Rectal smooth muscle tissue (tissue), 1 donor: Measurements from ENCODE around the gene MT1G.
"Not testable (repeated sequence)": the region's sequence is repeated elsewhere in the genome, so short reads cannot be mapped to it uniquely, and the experiment has no call there.

Experiments
- H3K27ac ChIP-seq: one replicate; pipeline ENCODE4 v1.7.0; 2013; ENCODE audit warnings: low read depth, low read length, inconsistent platforms
- H3K27me3 ChIP-seq: one replicate; pipeline ENCODE4 v1.7.0; 2013; ENCODE audit warnings: low read length; ENCODE audit not compliant: control insufficient read depth, insufficient read depth
- H3K36me3 ChIP-seq: one replicate; pipeline ENCODE4 v1.7.0; 2013; ENCODE audit warnings: low read length; ENCODE audit not compliant: control insufficient read depth, insufficient read depth
- H3K4me1 ChIP-seq: one replicate; pipeline ENCODE4 v1.7.0; 2013; ENCODE audit warnings: low read length; ENCODE audit not compliant: control insufficient read depth, insufficient read depth
- H3K4me3 ChIP-seq: one replicate; pipeline ENCODE4 v1.7.0; 2013; ENCODE audit warnings: low read length
- H3K9ac ChIP-seq: one replicate; pipeline ENCODE4 v1.7.0; 2013; ENCODE audit warnings: low read length

The MT1G gene

DNA sequence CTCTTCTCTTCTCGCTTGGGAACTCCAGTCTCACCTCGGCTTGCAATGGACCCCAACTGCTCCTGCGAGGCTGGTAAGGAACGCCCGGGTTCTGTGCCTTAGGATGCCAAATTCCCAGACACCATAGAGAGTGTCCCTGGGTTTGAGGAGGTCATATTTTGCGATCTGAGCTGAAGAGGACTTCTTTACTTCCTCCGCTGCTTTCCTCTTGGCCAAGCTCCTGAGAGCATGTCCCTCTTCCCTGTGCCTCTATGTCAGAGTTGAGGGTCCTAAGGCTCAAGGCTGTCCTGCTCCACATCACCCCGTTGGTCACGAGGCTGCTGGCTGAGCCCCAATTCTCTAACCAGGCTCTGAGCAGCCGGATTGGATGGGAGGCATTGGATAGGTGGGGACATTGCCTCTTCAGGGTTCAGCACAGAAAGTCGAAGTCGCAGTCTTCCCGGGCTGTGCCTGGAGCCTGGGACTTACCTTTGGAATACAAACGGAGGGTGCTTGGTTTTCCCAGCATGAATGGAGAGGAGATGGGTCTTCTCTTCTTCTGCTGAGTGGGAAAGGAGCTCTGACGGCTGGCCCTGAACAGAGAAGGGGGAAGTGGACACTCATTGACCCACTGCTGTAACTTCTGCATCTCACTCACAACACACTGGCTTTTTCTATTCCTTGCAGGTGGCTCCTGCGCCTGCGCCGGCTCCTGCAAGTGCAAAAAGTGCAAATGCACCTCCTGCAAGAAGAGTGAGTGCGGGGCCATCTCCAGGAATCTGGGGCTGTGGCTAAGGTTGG lies 2.2 kb upstream of the MT1G start:
- Histone ChIP-seq H3K9ac (no peak overlapping the region), H3K27me3 (peaks cover 24% of the 10 kb centered on the region), H3K36me3 (no peaks in the 10 kb centered on the region), H3K27ac (no peak overlapping the region), H3K4me3 (no peak overlapping the region), H3K4me1 (no peaks in the 10 kb centered on the region)

GRCh38 chr16:56669005-56669839 lies 1.4 kb upstream of the MT1G start, which contains the start of gene MT1H:
Gene MT1H (plus strand): TSS chr16:56669814. CDS start chr16:56669885, 71 bp downstream.
- H3K27me3 ChIP-seq: peaks cover 28% of the 10 kb centered on the region
- H3K27ac ChIP-seq: no peak within 1 kb of the TSS
- H3K9ac ChIP-seq: no peak within 1 kb of the TSS
- no peaks in the 10 kb centered on the region for H3K36me3 ChIP-seq
- no peaks in the 10 kb centered on the region for H3K4me1 ChIP-seq
- no peak within 1 kb of the TSS for H3K4me3 ChIP-seq

- not testable (repeated sequence) for H3K4me3 ChIP-seq, H3K36me3 ChIP-seq, H3K9ac ChIP-seq, H3K27ac ChIP-seq, H3K4me1 ChIP-seq
- peaks cover 29% of the 10 kb centered on the region for H3K27me3 ChIP-seq
These were observed 2.3 kb downstream of the MT1G start for GRCh38 chr16:56665286-56666261.

DNA sequence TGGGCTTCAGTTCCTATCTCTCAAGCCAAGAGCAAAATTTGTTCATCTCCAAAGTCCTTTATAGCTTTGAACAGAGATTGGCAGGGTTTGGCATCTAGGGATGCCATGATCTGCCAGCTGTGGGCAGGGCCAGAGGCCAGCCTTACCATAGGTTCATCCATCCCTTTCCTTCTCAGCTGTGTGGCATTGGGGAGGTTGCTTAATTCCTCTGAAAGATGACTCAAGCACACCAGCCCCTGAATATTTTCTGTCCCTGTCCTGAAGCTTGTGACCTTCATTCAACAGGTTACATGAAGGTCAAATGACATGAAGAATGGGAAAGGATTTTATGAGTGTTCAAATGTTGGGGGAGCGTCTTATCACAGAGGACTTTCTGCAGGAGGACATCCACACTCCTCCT lies 3.4 kb downstream of the MT1G start:
- peaks cover 23% of the 10 kb centered on the region for H3K27me3 ChIP-seq
- H3K36me3 ChIP-seq: no peaks in the 10 kb centered on the region
- no peak overlapping the region for H3K27ac ChIP-seq
- no peaks in the 10 kb centered on the region for H3K4me1 ChIP-seq
- no peak overlapping the region for H3K9ac ChIP-seq
- no peak overlapping the region for H3K4me3 ChIP-seq

GRCh38 chr16:56662357-56663354 lies 5.2 kb downstream of the MT1G start:
- H3K27me3 ChIP-seq: peaks cover 15% of the 10 kb centered on the region
- H3K9ac ChIP-seq: no peak overlapping the region
- H3K27ac ChIP-seq: no peak overlapping the region
- H3K36me3 ChIP-seq: no peaks in the 10 kb centered on the region
- H3K4me3 ChIP-seq: peak overlapping the region; percentile 27
- H3K4me1 ChIP-seq: peaks cover 3% of the 10 kb centered on the region

DNA sequence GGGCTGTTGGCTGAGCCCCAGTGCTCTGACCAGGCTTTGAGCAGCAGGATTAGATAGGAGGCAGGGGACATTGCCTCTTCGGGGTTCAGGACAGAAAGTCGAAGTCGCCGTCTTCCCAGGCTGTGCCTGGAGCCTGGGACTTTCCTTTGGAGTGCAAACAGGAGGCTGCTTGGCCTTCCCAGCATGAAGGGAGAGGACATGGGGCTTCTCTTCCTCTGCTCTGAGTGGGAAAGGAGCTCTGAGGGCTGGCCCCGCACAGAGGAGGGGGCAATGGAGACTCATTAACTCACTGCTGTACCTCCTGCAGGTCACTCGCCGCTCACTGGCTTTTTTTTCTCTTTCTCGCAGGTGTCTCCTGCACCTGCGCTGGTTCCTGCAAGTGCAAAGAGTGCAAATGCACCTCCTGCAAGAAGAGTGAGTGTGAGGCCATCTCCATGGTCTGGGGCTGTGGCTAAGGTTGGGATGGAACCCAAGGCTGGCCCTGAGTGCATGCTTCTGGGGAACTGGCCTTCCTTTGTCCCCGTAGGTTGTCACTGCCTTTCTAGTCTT lies 9.5 kb downstream of the MT1G start:
- Histone ChIP-seq H3K36me3 (no peaks in the 10 kb centered on the region), H3K9ac (peak overlapping the region; percentile 33), H3K4me1 (peaks cover 3% of the 10 kb centered on the region), H3K27ac (no peak overlapping the region), H3K4me3 (peak overlapping the region; percentile 60), H3K27me3 (peaks cover 7% of the 10 kb centered on the region)

DNA sequence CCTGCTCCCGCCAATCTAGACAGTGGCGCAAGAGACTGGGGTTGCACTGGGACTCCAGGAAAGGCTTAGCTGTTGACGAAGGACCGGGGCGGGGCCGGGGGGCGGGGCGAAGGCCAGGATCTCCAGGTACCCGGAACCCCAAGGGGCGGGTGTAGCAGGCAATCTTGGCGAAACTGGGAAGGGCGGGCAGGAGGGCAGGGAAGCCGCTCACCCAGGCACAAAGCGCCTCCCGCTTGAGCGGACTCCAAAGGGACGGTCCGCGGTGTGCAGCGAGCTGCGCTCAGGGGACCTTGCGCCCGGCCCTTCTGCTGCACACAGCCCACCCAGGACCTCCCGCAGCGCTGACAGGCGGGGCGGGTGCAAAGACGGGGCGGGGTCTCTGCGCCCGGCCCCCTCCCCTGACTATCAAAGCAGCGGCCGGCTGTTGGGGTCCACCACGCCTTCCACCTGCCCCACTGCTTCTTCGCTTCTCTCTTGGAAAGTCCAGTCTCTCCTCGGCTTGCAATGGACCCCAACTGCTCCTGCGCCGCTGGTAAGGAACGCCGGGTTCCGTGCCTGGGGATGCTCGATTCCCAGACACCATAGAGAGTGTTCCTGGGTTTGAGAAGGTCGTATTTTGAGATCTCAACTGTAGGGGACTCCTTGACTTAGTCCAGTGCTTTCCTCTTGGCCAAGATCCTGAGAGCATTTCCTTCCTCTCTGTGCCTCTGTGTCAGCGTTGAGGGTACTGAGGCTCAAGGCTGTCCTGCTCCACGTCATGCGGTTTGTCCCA lies 10.1 kb downstream of the MT1G start, which contains the start of gene MT1F:
Gene MT1F (plus strand): TSS at position 405 of the 772 bp plus-strand sequence. CDS start 100 bp downstream, at position 505.
- H3K27ac ChIP-seq: no peak within 1 kb of the TSS
- peak within 1 kb of the TSS; percentile 60 for H3K4me3 ChIP-seq

GRCh38 chr16:56653218-56653617 lies 14.6 kb downstream of the MT1G start:
- H3K9ac ChIP-seq: no peak overlapping the region
- no peak overlapping the region for H3K4me3 ChIP-seq
- H3K27ac ChIP-seq: no peak overlapping the region
- peaks cover 3% of the 10 kb centered on the region for H3K27me3 ChIP-seq
- H3K36me3 ChIP-seq: no peaks in the 10 kb centered on the region
- peaks cover 3% of the 10 kb centered on the region for H3K4me1 ChIP-seq

More for the DNA sequence above, 10.1 kb downstream of the MT1G start, which contains the start of gene MT1F:
- Histone ChIP-seq H3K36me3 (no peaks in the 10 kb centered on the region), H3K27me3 (peaks cover 3% of the 10 kb centered on the region), H3K4me1 (peaks cover 3% of the 10 kb centered on the region), H3K9ac (peak within 1 kb of the TSS; percentile 33)

DNA sequence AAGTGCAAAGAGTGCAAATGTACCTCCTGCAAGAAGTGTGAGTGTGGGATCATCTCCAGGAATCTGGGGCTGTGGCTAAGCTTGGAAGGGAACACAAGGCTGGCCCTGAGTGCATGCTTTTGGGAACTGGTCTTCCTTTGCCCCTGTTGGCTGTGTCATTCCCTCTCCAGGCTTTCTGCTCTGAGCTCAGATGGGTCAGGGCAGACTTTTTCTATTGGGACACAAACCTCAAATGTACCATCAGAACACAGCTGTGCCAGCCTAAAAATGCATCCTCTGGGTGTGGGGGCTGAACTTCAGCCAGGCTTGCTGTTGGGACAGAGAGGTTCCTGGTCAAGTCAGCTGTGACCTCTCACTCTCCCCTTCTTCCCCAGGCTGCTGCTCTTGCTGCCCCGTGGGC lies 15.3 kb downstream of the MT1G start:
- H3K36me3 ChIP-seq: no peaks in the 10 kb centered on the region
- no peak overlapping the region for H3K4me3 ChIP-seq
- H3K9ac ChIP-seq: no peak overlapping the region
- H3K4me1 ChIP-seq: no peaks in the 10 kb centered on the region
- H3K27ac ChIP-seq: no peak overlapping the region
- peaks cover 3% of the 10 kb centered on the region for H3K27me3 ChIP-seq

GRCh38 chr16:56651586-56651985 lies 16.3 kb downstream of the MT1G start, which contains the start of gene MT1B:
Gene MT1B (plus strand): TSS chr16:56651886. CDS start chr16:56651954, 68 bp downstream.
- Histone ChIP-seq H3K9ac (no peak within 1 kb of the TSS), H3K4me3 (no peak within 1 kb of the TSS), H3K36me3 (no peaks in the 10 kb centered on the region), H3K27ac (no peak within 1 kb of the TSS), H3K27me3 (peaks cover 3% of the 10 kb centered on the region), H3K4me1 (no peaks in the 10 kb centered on the region)
